A549 (cell line): ENCODE data around the gene GNA12.

Experiments
- BHLHE40 ChIP-seq: IDR thresholded peaks from 2 replicates; pipeline ENCODE4 v1.6.1; 2012; ENCODE audit warnings: low read depth, low read length, inconsistent platforms
- CEBPB ChIP-seq, 2 experiments: fragments of >200 bp in 1 of 2; sonication (Bioruptor Twin) in 1 of 2; formaldehyde crosslinking in 1 of 2; IDR thresholded peaks; 2 replicates each; pipeline ENCODE4 v1.6.1; 2012 to 2016
- EP300 ChIP-seq, 2 experiments: fragments of >200 bp; sonication (Bioruptor Twin); formaldehyde crosslinking; IDR thresholded peaks; 2 replicates in 1 of 2; 3 replicates in 1 of 2; pipeline ENCODE4 v1.6.1; 2016 to 2017
- FOSB ChIP-seq: fragments of 250-450 bp; sonication (Bioruptor Pico); IDR thresholded peaks from 2 replicates; pipeline ENCODE4 v1.5.0; 2020; ENCODE audit warnings: mild to moderate bottlenecking, moderate library complexity
- MAFK ChIP-seq: fragments of 450-650 bp; IDR thresholded peaks from 2 replicates; pipeline ENCODE4 v1.6.1; 2014; ENCODE audit not compliant: partially characterized antibody
- POLR2A ChIP-seq: IDR thresholded peaks from 2 replicates; pipeline ENCODE4 v1.6.1; 2012; ENCODE audit warnings: mild to moderate bottlenecking, low read length
- POLR2AphosphoS2 ChIP-seq: conservative IDR thresholded peaks from 2 replicates; pipeline ENCODE4 v1.6.1; 2012; ENCODE audit warnings: low read length, improper control_type of control experiment, inconsistent platforms
- RFX5 ChIP-seq: fragments of 450-650 bp; IDR thresholded peaks from 2 replicates; pipeline ENCODE4 v1.7.1; 2014; ENCODE audit warnings: antibody characterized with exemption, mild to moderate bottlenecking, moderate library complexity
- SMC3 ChIP-seq: fragments of >200 bp; sonication (Bioruptor Twin); formaldehyde crosslinking; IDR thresholded peaks from 3 replicates; pipeline ENCODE4 v1.6.1; 2018; ENCODE audit warnings: inconsistent platforms
- TF ChIP-seq, protein P1 (sequence below): IDR thresholded peaks from 2 replicates; pipeline ENCODE4 v1.6.1; 2012
- TF ChIP-seq, protein P2 (sequence below): fragments of >200 bp; sonication (Bioruptor Twin); formaldehyde crosslinking; IDR thresholded peaks from 3 replicates; pipeline ENCODE4 v1.5.1; 2016
- TF ChIP-seq, protein P3 (sequence below): fragments of 150-350 bp; IDR thresholded peaks from 2 replicates; pipeline ENCODE4 v1.6.1; 2014; ENCODE audit warnings: low read depth, mild to moderate bottlenecking, low read length

DNA sequence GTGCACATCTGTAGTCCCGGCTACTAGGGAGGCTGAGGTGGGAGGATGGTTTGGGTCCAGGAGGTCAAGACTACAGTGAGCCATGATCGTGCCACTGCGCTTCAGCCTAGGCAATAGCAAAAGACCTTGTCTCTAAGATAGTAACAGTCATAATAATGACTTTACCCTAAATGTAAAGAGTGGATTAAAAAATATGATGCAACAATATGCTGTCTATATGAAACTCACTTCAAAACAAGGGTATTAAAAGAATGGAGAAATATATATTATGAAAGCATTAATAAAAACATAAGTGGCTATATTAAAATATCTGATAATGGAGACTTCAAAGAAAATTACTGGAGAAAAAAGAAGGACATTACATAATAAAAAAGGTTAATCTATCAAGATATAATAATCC is 5.7 kb downstream of the GNA12 start:
- TF ChIP-seq, protein P1, sequence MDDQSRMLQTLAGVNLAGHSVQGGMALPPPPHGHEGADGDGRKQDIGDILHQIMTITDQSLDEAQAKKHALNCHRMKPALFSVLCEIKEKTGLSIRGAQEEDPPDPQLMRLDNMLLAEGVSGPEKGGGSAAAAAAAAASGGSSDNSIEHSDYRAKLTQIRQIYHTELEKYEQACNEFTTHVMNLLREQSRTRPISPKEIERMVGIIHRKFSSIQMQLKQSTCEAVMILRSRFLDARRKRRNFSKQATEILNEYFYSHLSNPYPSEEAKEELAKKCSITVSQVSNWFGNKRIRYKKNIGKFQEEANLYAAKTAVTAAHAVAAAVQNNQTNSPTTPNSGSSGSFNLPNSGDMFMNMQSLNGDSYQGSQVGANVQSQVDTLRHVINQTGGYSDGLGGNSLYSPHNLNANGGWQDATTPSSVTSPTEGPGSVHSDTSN = no peak
- TF ChIP-seq RFX5 = no peak
- TF ChIP-seq CEBPB (IDR thresholded peaks at IDR 0.05) = no peak
- TF ChIP-seq, protein P2, sequence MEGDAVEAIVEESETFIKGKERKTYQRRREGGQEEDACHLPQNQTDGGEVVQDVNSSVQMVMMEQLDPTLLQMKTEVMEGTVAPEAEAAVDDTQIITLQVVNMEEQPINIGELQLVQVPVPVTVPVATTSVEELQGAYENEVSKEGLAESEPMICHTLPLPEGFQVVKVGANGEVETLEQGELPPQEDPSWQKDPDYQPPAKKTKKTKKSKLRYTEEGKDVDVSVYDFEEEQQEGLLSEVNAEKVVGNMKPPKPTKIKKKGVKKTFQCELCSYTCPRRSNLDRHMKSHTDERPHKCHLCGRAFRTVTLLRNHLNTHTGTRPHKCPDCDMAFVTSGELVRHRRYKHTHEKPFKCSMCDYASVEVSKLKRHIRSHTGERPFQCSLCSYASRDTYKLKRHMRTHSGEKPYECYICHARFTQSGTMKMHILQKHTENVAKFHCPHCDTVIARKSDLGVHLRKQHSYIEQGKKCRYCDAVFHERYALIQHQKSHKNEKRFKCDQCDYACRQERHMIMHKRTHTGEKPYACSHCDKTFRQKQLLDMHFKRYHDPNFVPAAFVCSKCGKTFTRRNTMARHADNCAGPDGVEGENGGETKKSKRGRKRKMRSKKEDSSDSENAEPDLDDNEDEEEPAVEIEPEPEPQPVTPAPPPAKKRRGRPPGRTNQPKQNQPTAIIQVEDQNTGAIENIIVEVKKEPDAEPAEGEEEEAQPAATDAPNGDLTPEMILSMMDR = no peak
- no peak for TF ChIP-seq EP300 (IDR thresholded peaks at IDR 0.05)
- no peak for TF ChIP-seq POLR2AphosphoS2
- TF ChIP-seq SMC3 = no peak
- TF ChIP-seq BHLHE40 = no peak
- TF ChIP-seq POLR2A = no peak
- no peak for TF ChIP-seq FOSB (CRISPR knock-in tag)
- TF ChIP-seq, protein P3, sequence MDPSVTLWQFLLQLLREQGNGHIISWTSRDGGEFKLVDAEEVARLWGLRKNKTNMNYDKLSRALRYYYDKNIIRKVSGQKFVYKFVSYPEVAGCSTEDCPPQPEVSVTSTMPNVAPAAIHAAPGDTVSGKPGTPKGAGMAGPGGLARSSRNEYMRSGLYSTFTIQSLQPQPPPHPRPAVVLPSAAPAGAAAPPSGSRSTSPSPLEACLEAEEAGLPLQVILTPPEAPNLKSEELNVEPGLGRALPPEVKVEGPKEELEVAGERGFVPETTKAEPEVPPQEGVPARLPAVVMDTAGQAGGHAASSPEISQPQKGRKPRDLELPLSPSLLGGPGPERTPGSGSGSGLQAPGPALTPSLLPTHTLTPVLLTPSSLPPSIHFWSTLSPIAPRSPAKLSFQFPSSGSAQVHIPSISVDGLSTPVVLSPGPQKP = no peak
- TF ChIP-seq MAFK = no peak
